Progenitor cell of endocrine pancreas (in vitro differentiated cells): Measurements from ENCODE around the gene RARB. TPM values are rescaled to one million over a fixed set of nuclear protein-coding genes. Genes with fewer than 3 reads are reported as not detected.

Source experiments
- DNase-seq: peaks from one replicate; pipeline ENCODE4 v3.0.0; 2021; ENCODE audit warnings: low spot score; ENCODE audit not compliant: unreplicated experiment
- H3K27ac Mint-ChIP-seq: 2 replicates; pipeline ENCODE4 v1.8.0; 2021; ENCODE audit warnings: mild to moderate bottlenecking, moderate library complexity, mixed read lengths
- H3K27me3 Mint-ChIP-seq: 2 replicates; pipeline ENCODE4 v1.8.0; 2021; ENCODE audit warnings: mixed read lengths
- H3K36me3 Mint-ChIP-seq: 2 replicates; pipeline ENCODE4 v1.8.0; 2022; ENCODE audit warnings: mixed read lengths; ENCODE audit not compliant: insufficient read depth
- H3K4me1 Mint-ChIP-seq: 2 replicates; pipeline ENCODE4 v1.8.0; 2021; ENCODE audit warnings: low read depth, mixed read lengths
- H3K4me3 Mint-ChIP-seq: 2 replicates; pipeline ENCODE4 v1.8.0; 2021; ENCODE audit warnings: low read depth, mild to moderate bottlenecking, moderate library complexity, mixed read lengths
- H3K9me3 Mint-ChIP-seq: 2 replicates; pipeline ENCODE4 v1.8.0; 2021; ENCODE audit warnings: low read depth, mixed read lengths
- CTCF ChIP-seq: fragments of 200-600 bp; sonication (generic); IDR thresholded peaks from one replicate; pipeline ENCODE4 v1.5.0; 2021; ENCODE audit warnings: antibody characterized with exemption, mild to moderate bottlenecking; ENCODE audit not compliant: unreplicated experiment
- total RNA-seq: library from RNA; stranded (reverse); gene quantifications from 2 replicates; pipeline ENCODE4 v1.2.1, GENCODE V29; 2021

RARB gene
- total RNA-seq, 1 donor from 2014 or later = 30.0 TPM

GRCh38 chr3:25575001-25575400 lies 146.9 kb downstream of the RARB start:
- no peak for TF ChIP-seq CTCF
- Mint-ChIP-seq H3K9me3 (no peaks in the 10 kb centered on the region), H3K4me1 (no peaks in the 10 kb centered on the region), H3K27me3 (no peaks in the 10 kb centered on the region), H3K36me3 (peaks cover 21% of the 10 kb centered on the region), H3K4me3 (no peak overlapping the region), H3K27ac (no peak overlapping the region)
- no peak for DNase-seq

- Mint-ChIP-seq H3K4me1 (no peaks in the 10 kb centered on the region), H3K27ac (no peak overlapping the region), H3K4me3 (no peak overlapping the region), H3K36me3 (peaks cover 20% of the 10 kb centered on the region), H3K9me3 (no peaks in the 10 kb centered on the region), H3K27me3 (no peaks in the 10 kb centered on the region)
- no peak for TF ChIP-seq CTCF
- no peak for DNase-seq
These were observed 148.1 kb downstream of the RARB start for GRCh38 chr3:25576146-25576545.

GRCh38 chr3:25576831-25577454 lies 148.9 kb downstream of the RARB start:
- Mint-ChIP-seq H3K27me3 (no peaks in the 10 kb centered on the region), H3K36me3 (peaks cover 19% of the 10 kb centered on the region), H3K4me3 (no peak overlapping the region), H3K9me3 (no peaks in the 10 kb centered on the region), H3K27ac (peak overlapping the region; percentile 1), H3K4me1 (no peaks in the 10 kb centered on the region)
- TF ChIP-seq CTCF = no peak
- DNase-seq = no peak

- no peak for DNase-seq
- H3K27ac Mint-ChIP-seq = no peak overlapping the region
- TF ChIP-seq CTCF = no peak
These were observed 150.0 kb downstream of the RARB start for GRCh38 chr3:25578059-25578458.

GRCh38 chr3:25580534-25580933 lies 152.5 kb downstream of the RARB start:
- Mint-ChIP-seq H3K4me1 (peaks cover 9% of the 10 kb centered on the region), H3K9me3 (no peaks in the 10 kb centered on the region), H3K36me3 (peaks cover 12% of the 10 kb centered on the region), H3K27ac (no peak overlapping the region), H3K4me3 (no peak overlapping the region), H3K27me3 (no peaks in the 10 kb centered on the region)
- no peak for TF ChIP-seq CTCF
- no peak for DNase-seq

More at GRCh38 chr3:25578059-25578458, 150.0 kb downstream of the RARB start:
- H3K4me1 Mint-ChIP-seq = peaks cover 5% of the 10 kb centered on the region
- H3K4me3 Mint-ChIP-seq = no peak overlapping the region
- no peaks in the 10 kb centered on the region for H3K9me3 Mint-ChIP-seq
- H3K36me3 Mint-ChIP-seq = peaks cover 18% of the 10 kb centered on the region
- no peaks in the 10 kb centered on the region for H3K27me3 Mint-ChIP-seq
